ENCODE measurements around the gene BEND5.

DNA sequence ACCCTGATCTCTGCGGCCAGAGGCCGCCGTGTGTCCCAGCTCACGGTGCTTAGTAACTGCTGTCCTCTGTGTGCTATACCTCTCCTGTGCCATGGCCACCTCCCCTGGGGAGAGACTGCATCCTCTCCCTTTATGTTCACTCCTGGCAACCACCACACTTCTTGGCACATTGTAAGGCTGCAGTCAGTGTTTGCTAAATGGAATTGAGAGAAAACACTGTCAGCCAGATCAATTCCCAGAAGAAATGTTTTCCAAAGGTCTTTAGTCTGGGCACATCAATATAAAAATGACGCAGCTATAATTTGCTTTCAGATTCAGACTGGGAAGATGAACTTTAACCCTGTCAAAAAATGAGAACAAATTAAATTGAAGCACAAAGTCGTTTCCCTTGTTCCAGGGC lies 96.8 kb downstream of the BEND5 start:
- TF ChIP-seq EZH2 (IDR thresholded peaks at IDR 0.05; ENCODE audit: insufficient read depth, poor library complexity, severe bottlenecking): no peak
- TF ChIP-seq EZH2phosphoT487 (IDR thresholded peaks at IDR 0.05; ENCODE audit: insufficient read depth, low read depth): no peak

Data from GM23248 (cell line).